Inferior parietal cortex (tissue), 1 donor: ENCODE measurements around the gene ARL8B.

Experiments used
- DNase-seq: peaks from one replicate; pipeline ENCODE4 v3.0.0-alpha.2; 2016; ENCODE audit errors: extremely low spot score

Gene ARL8B

DNA sequence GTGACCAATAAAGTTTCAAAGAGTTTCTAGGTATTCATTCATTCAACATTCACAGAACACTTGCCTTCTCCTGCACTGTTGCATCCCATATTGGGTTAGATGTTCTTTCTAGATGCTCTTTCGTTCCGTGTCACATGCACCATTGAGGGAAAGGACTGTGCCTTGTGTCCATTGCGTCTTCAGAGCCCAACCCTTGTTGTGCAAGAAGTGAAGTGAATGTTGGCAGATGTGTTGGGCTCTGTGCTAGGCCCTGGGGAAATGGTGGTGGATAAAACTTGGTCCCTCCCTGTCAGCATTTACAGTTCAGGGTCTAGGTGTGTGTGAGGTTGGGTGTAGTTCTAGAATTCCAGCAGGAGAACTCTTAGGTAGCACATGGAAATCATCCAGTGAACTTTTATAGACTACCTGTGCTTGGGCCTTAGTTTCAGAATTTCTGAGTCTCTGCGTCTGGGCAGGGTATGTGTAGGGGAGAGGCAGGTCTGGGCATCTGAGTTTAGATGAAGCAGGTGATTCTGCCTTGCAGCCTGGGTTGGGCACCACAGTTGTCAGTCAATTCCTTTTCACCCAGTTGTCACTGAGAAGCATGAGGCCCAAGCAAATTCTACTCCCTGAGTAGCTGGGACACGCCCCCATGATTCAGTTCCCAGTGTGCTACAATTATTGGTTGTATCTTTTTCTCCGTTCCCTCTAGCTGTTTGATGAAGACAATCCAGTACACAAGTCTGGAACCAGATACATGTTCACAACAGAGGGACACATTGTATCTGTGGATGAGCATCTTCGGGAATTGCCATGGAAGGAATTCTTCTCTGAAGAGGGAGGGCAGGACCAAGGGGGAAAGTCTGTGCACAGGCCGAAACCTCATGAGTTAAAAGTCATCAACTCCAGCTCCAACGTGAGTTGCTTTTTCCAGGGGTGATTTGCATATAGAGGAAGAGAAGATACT lies 90.8 kb downstream of the ARL8B start:
- no peak for DNase-seq

DNA sequence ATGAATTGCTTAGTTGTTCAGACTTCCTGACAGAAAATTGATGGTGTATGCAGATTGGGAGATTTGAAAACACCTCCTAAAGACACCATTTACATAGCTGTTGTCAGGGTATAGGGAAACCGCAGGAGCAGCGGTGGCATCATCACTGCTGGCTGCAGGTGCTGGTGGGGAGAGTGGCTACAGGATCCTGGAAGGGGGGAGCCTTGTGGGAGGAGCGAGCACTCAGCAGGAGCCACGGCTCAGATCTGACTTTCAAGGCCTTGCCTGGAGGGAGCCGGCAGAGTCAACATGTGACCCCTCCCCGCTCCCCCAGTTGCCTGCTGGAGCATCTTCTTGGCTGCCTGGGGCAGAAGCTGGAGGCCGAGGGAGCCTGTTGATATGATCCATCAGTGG lies 91.5 kb downstream of the ARL8B start:
- no peak for DNase-seq

DNA sequence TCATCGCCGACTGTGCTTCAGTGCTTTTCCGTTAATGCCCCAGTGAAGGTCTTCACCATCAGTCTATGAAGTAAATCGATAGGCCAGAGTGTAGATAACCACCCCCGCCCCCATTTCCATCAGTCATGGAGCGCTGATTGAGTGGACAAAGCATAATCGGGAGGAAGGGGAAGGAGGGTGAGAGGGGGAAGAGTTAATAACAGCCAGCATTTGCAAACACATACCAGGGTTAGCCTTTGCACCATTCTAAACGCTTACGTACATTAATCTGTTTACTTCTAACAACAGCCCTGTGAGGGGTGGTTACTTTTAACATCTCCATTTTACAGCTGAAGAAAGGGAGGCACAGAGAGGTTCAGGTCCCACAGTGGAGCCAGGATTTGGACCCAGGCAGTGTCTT lies 92.3 kb downstream of the ARL8B start:
- no peak for DNase-seq

DNA sequence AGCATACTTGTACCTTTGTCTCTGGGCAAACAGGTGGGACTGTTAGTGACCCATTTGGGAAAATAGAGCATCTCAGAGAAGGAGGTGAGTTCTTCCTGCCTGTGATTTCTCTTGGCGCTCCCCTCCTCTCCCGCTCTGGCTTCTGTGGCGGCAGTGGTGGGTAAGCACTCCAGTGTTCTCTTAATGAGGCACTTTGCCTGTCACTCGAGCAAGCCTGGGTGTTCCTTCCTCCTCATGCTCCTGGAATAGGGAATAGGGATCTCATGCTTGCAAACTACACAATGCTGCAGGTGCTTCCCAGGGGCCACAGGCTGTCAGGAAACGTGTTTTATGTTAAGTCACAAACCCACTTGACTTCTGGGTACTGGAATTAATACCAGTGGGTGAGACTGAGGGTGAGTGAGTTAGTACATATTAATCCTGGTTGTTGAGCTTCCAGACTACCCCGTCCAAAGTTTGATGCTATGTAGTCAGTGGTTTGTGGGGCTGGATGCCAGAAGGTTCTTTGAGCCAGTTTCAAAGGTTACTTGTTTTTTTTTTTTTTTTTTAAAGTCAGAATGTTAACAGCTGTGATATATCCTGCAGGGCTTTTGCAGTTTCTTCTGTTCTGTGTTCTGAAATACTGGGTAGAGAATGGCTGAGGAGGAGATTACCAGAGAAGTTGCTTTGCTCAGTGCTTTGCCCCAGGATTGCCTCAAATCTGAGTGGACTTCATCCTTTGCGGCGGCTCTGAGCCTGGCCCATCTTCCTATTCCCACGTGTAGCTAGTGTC lies 95.9 kb downstream of the ARL8B start:
- no peak for DNase-seq

DNA sequence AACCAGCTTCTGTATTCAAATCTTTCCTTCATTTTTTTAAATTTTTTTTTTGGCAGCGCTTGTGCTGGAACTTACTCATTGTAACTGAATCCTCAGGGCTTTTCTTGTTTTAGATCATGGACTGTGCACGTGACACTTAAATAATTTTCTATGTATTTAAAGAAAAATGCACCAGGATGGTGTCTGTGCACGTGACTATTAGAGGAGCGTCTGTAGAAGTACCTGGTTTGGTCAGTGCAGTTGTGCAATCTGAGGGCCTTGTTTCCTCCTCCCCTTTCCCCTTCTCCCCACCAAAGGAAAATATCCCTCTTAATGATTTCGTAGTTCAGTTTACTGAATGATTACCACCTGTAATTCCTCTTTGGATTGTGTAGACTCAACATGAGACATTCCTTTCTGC lies 96.7 kb downstream of the ARL8B start:
- DNase-seq, result no peak

DNA sequence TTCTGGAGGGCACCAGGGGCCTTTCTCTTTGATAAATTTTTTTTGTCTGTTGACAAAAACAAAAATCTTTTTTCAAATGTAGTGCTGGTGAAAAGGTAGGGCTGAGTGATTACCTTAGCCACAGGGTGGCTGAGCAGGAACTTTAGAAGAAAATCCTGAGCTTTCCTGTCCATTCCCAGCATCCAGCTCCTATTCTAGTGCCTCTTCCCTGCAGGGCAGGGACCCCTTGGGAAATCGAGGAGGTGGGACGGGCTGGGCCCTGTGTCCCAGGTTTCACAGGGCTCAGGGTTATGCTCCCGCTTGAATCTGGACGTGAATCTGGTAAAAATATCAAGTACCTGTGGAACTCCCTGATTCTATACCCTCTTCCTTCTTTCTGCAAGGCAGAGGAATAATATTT lies 97.1 kb downstream of the ARL8B start:
- DNase-seq, result no peak

DNA sequence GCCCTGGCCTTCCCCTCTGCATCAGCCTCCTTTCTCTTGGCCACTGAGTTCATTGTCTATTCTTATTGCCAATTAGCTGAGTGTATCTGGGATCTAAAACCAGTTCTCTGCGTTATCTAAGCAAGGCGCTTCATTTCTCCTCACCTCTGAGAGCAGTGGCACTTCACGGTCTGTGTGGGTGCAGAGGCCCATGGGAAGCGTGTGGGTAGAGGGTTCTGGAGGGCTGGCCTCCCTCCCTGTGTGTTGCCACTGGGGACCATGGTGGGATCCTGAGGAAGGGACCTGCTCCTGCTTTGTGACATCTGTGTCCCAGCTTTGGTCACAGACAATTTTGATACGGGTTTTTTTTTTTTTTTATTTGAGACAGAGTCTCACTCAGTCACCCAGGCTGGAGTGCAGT lies 98.1 kb downstream of the ARL8B start:
- no peak for DNase-seq

DNA sequence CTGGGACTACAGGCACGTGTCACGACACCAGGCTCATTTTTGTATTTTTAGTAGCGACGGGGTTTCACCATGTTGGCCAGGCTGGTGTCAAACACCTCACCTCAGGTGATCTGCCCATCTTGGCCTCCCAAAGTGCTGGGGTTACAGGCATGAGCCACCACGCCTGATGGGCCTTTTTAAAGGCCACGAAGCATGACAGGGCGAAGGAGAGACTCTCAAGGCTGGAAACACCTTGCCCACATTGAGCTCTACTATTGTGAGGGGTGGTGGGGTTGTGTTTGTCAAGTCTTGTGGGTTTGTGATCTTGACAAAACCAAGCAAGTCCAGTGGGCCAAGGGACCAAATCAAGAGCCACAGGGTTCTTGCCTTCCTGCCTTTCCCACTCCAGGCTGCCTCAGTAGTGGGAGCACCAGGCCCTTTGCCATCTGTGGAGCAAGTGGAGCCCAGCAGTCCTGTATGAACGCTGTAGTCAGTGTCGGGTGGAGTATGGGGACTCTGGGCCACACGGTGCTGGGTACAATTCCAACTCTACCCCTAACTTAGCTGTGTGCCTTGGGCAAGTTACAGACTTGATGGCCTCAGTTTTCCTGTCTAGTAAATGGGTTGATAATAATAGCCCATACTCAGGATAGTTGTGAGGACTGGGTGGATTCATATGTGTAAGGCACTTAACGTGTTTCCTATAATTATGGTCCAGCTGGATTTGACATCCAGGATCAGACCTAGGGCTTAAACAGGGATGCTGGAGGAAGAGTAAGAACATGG lies 98.8 kb downstream of the ARL8B start:
- DNase-seq, result no peak

DNA sequence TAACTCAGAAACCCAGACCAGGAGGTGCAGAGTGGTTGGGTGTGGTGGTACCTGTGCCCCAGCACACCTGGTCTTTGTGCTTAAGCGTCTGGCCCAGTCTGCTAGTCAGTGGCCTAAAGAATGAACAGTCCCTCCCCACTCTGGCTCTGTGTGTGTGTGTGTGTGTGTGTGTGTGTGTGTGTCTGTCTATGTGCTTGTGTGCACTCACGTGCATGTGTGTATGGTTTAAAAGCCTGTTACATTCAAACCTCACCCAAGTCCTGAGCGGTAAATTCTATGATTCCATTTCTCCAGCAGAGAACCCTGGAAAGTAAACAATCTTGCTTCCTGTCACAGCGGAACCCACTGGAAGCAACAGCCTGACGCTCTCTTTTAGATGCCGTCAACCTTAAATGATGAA lies 99.6 kb downstream of the ARL8B start:
- DNase-seq, result no peak

DNA sequence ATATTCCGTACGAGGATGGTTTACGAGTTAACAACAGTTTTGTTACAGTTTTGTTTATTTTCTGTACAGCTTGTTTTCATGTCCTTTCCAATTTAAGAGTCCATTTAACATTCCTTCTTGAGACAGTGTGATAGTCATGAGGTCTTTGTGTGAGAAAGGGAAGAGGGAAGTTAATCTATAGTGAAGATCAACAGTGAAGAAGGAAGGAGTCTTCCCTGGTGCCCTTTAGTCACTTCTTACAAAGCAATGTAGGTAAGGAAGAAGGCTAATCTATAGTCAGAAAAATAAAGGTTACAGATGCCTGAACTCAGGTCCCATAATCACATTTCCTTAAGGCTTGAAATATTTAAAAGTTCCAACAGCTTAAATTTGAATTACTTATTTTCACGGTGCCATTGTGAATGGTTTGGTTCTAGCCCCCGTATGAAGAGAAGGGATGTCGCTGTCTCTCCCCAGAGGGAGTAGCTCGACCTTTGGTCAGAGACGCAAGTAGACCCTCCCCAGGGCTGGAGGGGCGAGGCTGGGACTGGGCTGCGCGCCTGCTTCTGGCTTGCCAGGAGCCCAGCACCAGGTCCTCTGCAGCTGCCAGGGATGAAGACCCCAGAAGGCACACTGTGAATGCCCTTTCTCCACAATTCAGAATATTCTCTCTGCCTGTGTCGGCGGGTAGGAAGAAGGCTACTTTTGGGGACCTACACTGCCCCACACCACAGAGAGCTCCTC lies 100.4 kb downstream of the ARL8B start:
- DNase-seq, result no peak

DNA sequence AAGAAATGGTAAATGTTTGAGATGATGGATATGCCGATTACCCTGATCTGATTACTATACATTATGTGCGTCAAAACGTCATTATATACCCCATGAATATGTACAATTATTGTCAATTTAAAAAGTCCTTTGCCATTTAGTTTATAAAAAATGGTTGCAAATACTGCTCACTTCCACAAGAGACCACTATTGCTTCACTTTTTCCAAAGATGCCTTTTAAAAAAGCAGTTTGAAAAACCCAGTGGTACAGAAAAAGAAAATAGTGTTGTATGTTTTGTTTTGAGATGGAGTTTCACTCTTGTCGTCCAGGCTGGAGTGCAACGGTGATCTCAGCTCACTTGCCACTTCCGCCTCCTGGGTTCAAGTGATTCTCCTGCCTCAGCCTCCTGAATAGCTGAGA lies 104.7 kb downstream of the ARL8B start:
- peak; percentile 55 for DNase-seq

DNA sequence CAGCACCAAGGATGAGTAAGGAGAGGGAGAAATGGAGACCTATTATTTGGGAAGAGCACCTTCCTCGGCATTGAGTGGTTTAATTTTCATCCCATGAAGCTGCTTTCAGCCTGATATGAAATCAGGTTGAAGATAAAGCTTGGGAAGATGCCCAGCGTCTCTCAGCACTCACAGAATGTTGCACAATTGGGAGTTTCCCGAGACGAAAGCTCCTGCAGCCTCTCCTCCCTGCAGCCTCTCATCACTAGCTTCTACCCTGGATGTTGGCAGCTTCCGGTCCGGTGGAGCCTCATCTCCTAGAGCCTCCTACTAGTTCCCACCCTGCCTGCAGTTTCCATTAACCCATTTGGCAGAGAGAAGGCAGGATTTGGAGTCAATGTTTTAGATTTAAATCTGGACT lies 105.7 kb downstream of the ARL8B start:
- no peak for DNase-seq

DNA sequence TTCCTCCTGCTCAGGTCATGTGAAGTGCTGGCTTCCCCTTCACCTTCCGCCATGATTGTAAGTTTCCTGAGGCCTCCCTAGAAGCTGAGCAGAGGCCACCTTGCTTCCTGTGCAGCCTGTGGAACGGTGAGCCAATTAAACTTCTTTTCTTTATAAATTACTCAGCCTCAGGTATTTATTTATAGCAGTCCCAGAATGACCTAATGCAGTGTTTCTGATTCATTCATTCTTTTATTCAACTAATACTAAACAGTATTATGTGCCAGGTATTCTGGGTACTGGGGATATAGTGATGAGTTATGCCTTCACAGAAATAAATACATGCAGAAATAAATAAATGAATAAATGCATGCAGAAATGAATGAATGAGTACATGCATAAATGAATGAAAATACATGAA lies 107.3 kb downstream of the ARL8B start:
- DNase-seq, result no peak
